GM12878 (cell line): ENCODE results near the gene SPRED2. TPM values are rescaled to one million over a fixed set of nuclear protein-coding genes. Genes with fewer than 3 reads are reported as not detected.

Experiments
- ATAC-seq: fragments of 200-7000 bp; cut with Tn5 transposase; 3 replicates; pipeline ENCODE4 v1.9.1; 2020; ENCODE audit warnings: mild to moderate bottlenecking, moderate library complexity
- BruUV-seq: library from RNA; stranded (reverse); fragments of 400-500 nt; replicated peaks from 2 replicates; lab custom pipeline; 2021; lab: Mats Ljungman, UMichigan
- CTCF ChIA-PET: fragments of 300-600 bp; sonication (Branson Sonifier 250); formaldehyde crosslinking; extraction: SDS; loops from one replicate; lab custom pipeline; 2021; ENCODE audit warnings: inconsistent platforms; lab: Yijun Ruan, JAX
- POLR2A ChIA-PET: fragments of 350-600 bp; formaldehyde crosslinking; extraction: SDS; loops from one replicate; lab custom pipeline; 2021; ENCODE audit warnings: inconsistent platforms; lab: Charles Lee
- RAD21 ChIA-PET: fragments of 300-600 bp; sonication (Branson Sonifier 250); formaldehyde crosslinking; loops from one replicate; lab custom pipeline; 2023; ENCODE audit warnings: antibody characterized with exemption; ENCODE audit not compliant: unreplicated experiment; lab: Charles Lee
- SMC1A ChIA-PET: fragments of 300-600 bp; sonication (Branson Sonifier 250); formaldehyde crosslinking; loops from one replicate; lab custom pipeline; 2023; ENCODE audit not compliant: unreplicated experiment, uncharacterized antibody; lab: Charles Lee
- DNase-seq: peaks from one replicate; pipeline ENCODE4 v3.0.0-alpha.2; 2011; ENCODE audit warnings: low read depth, low spot score
- FAIRE-seq: peaks from 3 replicates; lab custom pipeline; 2011; peaks lifted over from hg19 to GRCh38; lab: Jason Lieb, UNC
- H2AFZ ChIP-seq: 2 replicates; pipeline ENCODE4 v1.6.0; 2011; ENCODE audit warnings: low read depth, low read length, control low read depth; ENCODE audit not compliant: control insufficient read depth
- H3K27ac ChIP-seq: 2 replicates; pipeline ENCODE4 v1.5.1; 2011; ENCODE audit warnings: control low read depth; ENCODE audit not compliant: control insufficient read depth, insufficient read depth
- H3K27me3 ChIP-seq, 2 experiments: replicated peaks in 1 of 2; 2 replicates each; pipeline versions ENCODE4 v1.6.0 to v1.6.1; 2011; ENCODE audit warnings: low read length in 1 of 2; ENCODE audit not compliant: control insufficient read depth in 2 of 2, insufficient read depth in 2 of 2
- H3K36me3 ChIP-seq, 2 experiments: 2 replicates each; pipeline ENCODE4 v1.5.1; 2011; ENCODE audit warnings: low read length in 1 of 2; ENCODE audit not compliant: control insufficient read depth in 2 of 2, insufficient read depth in 2 of 2
- H3K4me1 ChIP-seq: 2 replicates; pipeline ENCODE4 v1.6.1; 2011; ENCODE audit warnings: mild to moderate bottlenecking, low read length, moderate library complexity, mixed read lengths; ENCODE audit not compliant: control insufficient read depth, insufficient read depth
- H3K4me2 ChIP-seq: 2 replicates; pipeline ENCODE4 v1.6.0; 2011; ENCODE audit warnings: control low read depth; ENCODE audit not compliant: control insufficient read depth, insufficient read depth
- H3K4me3 ChIP-seq: fragments of 200-600 bp; sonication (generic); 2 replicates; pipeline ENCODE4 v1.5.1; 2016
- H3K79me2 ChIP-seq: 2 replicates; pipeline ENCODE4 v1.6.0; 2011; ENCODE audit warnings: low read length; ENCODE audit not compliant: control insufficient read depth, insufficient read depth
- H3K9ac ChIP-seq: 2 replicates; pipeline ENCODE4 v1.8.0; 2011; ENCODE audit warnings: low read length, control low read depth, mixed read lengths; ENCODE audit not compliant: control insufficient read depth, insufficient read depth
- H3K9me3 ChIP-seq: replicated peaks from 3 replicates; pipeline ENCODE4 v1.5.1; 2011; ENCODE audit warnings: mild to moderate bottlenecking, low read length; ENCODE audit not compliant: control insufficient read depth, insufficient read depth
- H4K20me1 ChIP-seq: 2 replicates; pipeline ENCODE4 v1.6.0; 2011; ENCODE audit not compliant: control insufficient read depth, insufficient read depth
- EED ChIP-seq: sonication (generic); IDR thresholded peaks from 2 replicates; pipeline ENCODE4 v1.6.1; 2016; ENCODE audit warnings: antibody characterized with exemption, low read depth
- GATAD2B ChIP-seq: fragments of 450-650 bp; conservative IDR thresholded peaks from 2 replicates; pipeline ENCODE4 v1.6.1; 2017; ENCODE audit warnings: low read depth, mild to moderate bottlenecking, moderate library complexity
- HCFC1 ChIP-seq: fragments of 150-350 bp; IDR thresholded peaks from 2 replicates; pipeline ENCODE4 v1.6.1; 2014; ENCODE audit warnings: low read length
- HDGF ChIP-seq: fragments of 450-650 bp; IDR thresholded peaks from 2 replicates; pipeline ENCODE4 v1.6.1; 2016; ENCODE audit warnings: antibody characterized with exemption
- IKZF1 ChIP-seq: fragments of 450-650 bp; conservative IDR thresholded peaks from 2 replicates; pipeline ENCODE4 v1.6.1; 2017; ENCODE audit warnings: antibody characterized with exemption, mild to moderate bottlenecking
- IKZF2 ChIP-seq, 2 experiments: fragments of 450-650 bp; IDR thresholded peaks; 2 replicates each; pipeline ENCODE4 v1.6.1; 2017; ENCODE audit warnings: mild to moderate bottlenecking in 2 of 2, moderate library complexity in 2 of 2
- NFYA ChIP-seq: IDR thresholded peaks from 2 replicates; pipeline ENCODE4 v1.6.1; 2011; ENCODE audit warnings: low read depth, mild to moderate bottlenecking, low read length, improper control_type of control experiment, borderline replicate concordance
- POLR2AphosphoS5 ChIP-seq: IDR thresholded peaks from 2 replicates; pipeline ENCODE4 v1.6.1; 2011; ENCODE audit warnings: mild to moderate bottlenecking, low read length, inconsistent platforms
- RELA ChIP-seq: fragments of 450-650 bp; IDR thresholded peaks from 2 replicates; pipeline ENCODE4 v1.8.0; 2014; ENCODE audit warnings: borderline replicate concordance; ENCODE audit not compliant: partially characterized antibody
- ZNF24 ChIP-seq: fragments of 450-650 bp; IDR thresholded peaks from 2 replicates; pipeline ENCODE4 v1.6.1; 2017; ENCODE audit warnings: antibody characterized with exemption, mild to moderate bottlenecking
- WGBS: methylation state at CpG from one replicate; pipeline ENCODE4 v1.1.6; 2016; ENCODE audit warnings: low lambda C conversion rate; ENCODE audit not compliant: insufficient replicate concordance, insufficient coverage; ENCODE audit errors: missing lambda C conversion rate; 5-methylcytosine and 5-hydroxymethylcytosine counted together
- in situ Hi-C: fragments of 300-500 bp; cut with MboI; formaldehyde crosslinking; loops from 9 replicates; pipeline ENCODE4 v1.14.3; 2018; ENCODE audit warnings: mixed read lengths
- intact Hi-C: fragments of 100-400 bp; cut with micrococcal nuclease; formaldehyde crosslinking; loops from one replicate; pipeline ENCODE4 v1.14.2; 2022; ENCODE audit not compliant: unreplicated experiment
- polyA plus RNA-seq, 11 experiments: library from polyadenylated mRNA; depleted of rRNA in 4 of 11; unstranded in 6 of 11; stranded (reverse) in 5 of 11; fragments of >200 nt; fragmentation: Nextera tagmentation in 4 of 11; fragmentation: Illumina TruSeq in 1 of 11; extraction: Ambion mirVana in 4 of 11; extraction: Trizol in 1 of 11; gene quantifications; 1 replicate in 1 of 11; 2 replicates in 10 of 11; pipeline versions ENCODE4 v1.2.1 to v1.2.3, GENCODE V29; 2011 to 2016; ENCODE audit warnings: inconsistent platforms in 2 of 11, missing spikeins in 2 of 11, low read depth in 1 of 11
- total RNA-seq, 4 experiments: library from RNA; depleted of rRNA in 3 of 4; stranded (reverse); fragments of >200 nt in 3 of 4; fragmentation: Illumina TruSeq in 1 of 4; extraction: Trizol in 1 of 4; gene quantifications; 2 replicates each; pipeline versions ENCODE4 v1.2.1 to v1.2.3, GENCODE V29; 2013 to 2021
- TF ChIP-seq, protein P1 (sequence below): IDR thresholded peaks from 2 replicates; pipeline ENCODE4 v1.6.1; 2012; ENCODE audit warnings: low read depth, low read length, improper control_type of control experiment
- TF ChIP-seq, protein P2 (sequence below): IDR thresholded peaks from 2 replicates; pipeline ENCODE4 v1.6.1; 2011; ENCODE audit warnings: mild to moderate bottlenecking, low read depth, low read length, moderate library complexity; ENCODE audit not compliant: insufficient replicate concordance
- TF ChIP-seq, protein P3 (sequence below): fragments of 450-650 bp; IDR thresholded peaks from 2 replicates; pipeline ENCODE4 v1.6.1; 2017; ENCODE audit warnings: low read depth, mild to moderate bottlenecking, moderate library complexity
- TF ChIP-seq, protein P4 (sequence below): fragments of 450-650 bp; IDR thresholded peaks from 2 replicates; pipeline ENCODE4 v1.6.1; 2017; ENCODE audit warnings: mild to moderate bottlenecking, moderate library complexity

Gene SPRED2
- total and polyA plus RNA-seq, 10 of the 15 experiments (the other 5 are each of a cell fraction or from before 2014, with no cell fraction given): 3.0 to 23.9 (median 9.7) TPM

DNA sequence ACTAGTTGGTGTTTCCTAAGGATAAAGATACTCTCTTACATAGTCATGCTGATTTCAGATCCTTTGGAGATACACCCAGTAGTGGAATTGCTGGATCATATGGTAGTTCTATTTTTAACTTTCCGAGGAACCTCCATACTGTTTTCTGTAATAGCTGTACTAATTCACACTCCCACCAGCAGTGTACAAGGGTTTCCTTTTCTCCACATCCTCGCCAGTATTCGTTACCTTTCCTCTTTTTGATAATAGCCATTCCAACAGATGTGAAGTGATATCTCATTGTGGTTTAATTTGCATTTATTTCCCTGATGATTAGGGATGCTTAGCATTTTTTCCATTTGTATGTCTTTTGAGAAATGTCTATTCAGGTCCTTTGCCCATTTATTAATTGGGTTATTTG lies 170.7 kb downstream of the SPRED2 start:
- no peak for DNase-seq
- POLR2A ChIA-PET: no interaction called here
- SMC1A ChIA-PET: no interaction called here
- no peak for FAIRE-seq
- Histone ChIP-seq H4K20me1 (no peaks in the 10 kb centered on the region), H3K9ac (no peak overlapping the region), H3K4me2 (no peak overlapping the region), H3K79me2 (peaks cover 4% of the 10 kb centered on the region), H3K9me3 (no peaks in the 10 kb centered on the region), H2AFZ (no peak overlapping the region), H3K36me3 (peaks cover 5 to 26% of the 10 kb centered on the region in 2 experiments), H3K4me3 (no peak overlapping the region), H3K4me1 (no peaks in the 10 kb centered on the region), H3K27ac (no peak overlapping the region), H3K27me3 (no peaks in the 10 kb centered on the region)
- BruUV-seq: no TSS peak
- RAD21 ChIA-PET: no interaction called here
- intact Hi-C loops: no loop called here
- WGBS: 99% methylated on average over 3 of the region's 3 CpGs
- in situ Hi-C loops: no loop called here
- no peak for ATAC-seq
- TF ChIP-seq, protein P1, sequence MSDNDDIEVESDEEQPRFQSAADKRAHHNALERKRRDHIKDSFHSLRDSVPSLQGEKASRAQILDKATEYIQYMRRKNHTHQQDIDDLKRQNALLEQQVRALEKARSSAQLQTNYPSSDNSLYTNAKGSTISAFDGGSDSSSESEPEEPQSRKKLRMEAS: no peak
- TF ChIP-seq HCFC1: no peak
- no peak for TF ChIP-seq GATAD2B
- TF ChIP-seq, protein P2, sequence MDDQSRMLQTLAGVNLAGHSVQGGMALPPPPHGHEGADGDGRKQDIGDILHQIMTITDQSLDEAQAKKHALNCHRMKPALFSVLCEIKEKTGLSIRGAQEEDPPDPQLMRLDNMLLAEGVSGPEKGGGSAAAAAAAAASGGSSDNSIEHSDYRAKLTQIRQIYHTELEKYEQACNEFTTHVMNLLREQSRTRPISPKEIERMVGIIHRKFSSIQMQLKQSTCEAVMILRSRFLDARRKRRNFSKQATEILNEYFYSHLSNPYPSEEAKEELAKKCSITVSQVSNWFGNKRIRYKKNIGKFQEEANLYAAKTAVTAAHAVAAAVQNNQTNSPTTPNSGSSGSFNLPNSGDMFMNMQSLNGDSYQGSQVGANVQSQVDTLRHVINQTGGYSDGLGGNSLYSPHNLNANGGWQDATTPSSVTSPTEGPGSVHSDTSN: no peak
- no peak for TF ChIP-seq POLR2AphosphoS5
- TF ChIP-seq ZNF24: no peak
- TF ChIP-seq HDGF: no peak
- no peak for TF ChIP-seq IKZF2 (IDR thresholded peaks at IDR 0.05)
- TF ChIP-seq NFYA: no peak
- no peak for TF ChIP-seq IKZF1
- TF ChIP-seq, protein P3, sequence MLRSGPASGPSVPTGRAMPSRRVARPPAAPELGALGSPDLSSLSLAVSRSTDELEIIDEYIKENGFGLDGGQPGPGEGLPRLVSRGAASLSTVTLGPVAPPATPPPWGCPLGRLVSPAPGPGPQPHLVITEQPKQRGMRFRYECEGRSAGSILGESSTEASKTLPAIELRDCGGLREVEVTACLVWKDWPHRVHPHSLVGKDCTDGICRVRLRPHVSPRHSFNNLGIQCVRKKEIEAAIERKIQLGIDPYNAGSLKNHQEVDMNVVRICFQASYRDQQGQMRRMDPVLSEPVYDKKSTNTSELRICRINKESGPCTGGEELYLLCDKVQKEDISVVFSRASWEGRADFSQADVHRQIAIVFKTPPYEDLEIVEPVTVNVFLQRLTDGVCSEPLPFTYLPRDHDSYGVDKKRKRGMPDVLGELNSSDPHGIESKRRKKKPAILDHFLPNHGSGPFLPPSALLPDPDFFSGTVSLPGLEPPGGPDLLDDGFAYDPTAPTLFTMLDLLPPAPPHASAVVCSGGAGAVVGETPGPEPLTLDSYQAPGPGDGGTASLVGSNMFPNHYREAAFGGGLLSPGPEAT: no peak
- no peak for TF ChIP-seq EED
- no peak for TF ChIP-seq RELA
- TF ChIP-seq, protein P4, sequence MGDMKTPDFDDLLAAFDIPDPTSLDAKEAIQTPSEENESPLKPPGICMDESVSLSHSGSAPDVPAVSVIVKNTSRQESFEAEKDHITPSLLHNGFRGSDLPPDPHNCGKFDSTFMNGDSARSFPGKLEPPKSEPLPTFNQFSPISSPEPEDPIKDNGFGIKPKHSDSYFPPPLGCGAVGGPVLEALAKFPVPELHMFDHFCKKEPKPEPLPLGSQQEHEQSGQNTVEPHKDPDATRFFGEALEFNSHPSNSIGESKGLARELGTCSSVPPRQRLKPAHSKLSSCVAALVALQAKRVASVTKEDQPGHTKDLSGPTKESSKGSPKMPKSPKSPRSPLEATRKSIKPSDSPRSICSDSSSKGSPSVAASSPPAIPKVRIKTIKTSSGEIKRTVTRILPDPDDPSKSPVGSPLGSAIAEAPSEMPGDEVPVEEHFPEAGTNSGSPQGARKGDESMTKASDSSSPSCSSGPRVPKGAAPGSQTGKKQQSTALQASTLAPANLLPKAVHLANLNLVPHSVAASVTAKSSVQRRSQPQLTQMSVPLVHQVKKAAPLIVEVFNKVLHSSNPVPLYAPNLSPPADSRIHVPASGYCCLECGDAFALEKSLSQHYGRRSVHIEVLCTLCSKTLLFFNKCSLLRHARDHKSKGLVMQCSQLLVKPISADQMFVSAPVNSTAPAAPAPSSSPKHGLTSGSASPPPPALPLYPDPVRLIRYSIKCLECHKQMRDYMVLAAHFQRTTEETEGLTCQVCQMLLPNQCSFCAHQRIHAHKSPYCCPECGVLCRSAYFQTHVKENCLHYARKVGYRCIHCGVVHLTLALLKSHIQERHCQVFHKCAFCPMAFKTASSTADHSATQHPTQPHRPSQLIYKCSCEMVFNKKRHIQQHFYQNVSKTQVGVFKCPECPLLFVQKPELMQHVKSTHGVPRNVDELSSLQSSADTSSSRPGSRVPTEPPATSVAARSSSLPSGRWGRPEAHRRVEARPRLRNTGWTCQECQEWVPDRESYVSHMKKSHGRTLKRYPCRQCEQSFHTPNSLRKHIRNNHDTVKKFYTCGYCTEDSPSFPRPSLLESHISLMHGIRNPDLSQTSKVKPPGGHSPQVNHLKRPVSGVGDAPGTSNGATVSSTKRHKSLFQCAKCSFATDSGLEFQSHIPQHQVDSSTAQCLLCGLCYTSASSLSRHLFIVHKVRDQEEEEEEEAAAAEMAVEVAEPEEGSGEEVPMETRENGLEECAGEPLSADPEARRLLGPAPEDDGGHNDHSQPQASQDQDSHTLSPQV: no peak
- CTCF ChIA-PET: interaction anchor here (0.7 kb wide), 1 partner anchor 173 kb away, joined by 3 read pairs; no protein-coding TSS in a partner anchor
